Spleen (tissue), 11 donors: ENCODE measurements around the gene RPL41. TPM values are rescaled to one million over a fixed set of nuclear protein-coding genes. Genes with fewer than 3 reads are reported as not detected.

ENCODE experiments used
- DNase-seq: peaks from one replicate; pipeline ENCODE4 v3.0.0-alpha.2; 2020
- H3K27ac ChIP-seq, 8 donors: fragments of 200-600 bp; sonication (generic) in 7 of 8; 1 replicate in 4 of 8; 2 replicates in 4 of 8; pipeline versions ENCODE4 v1.5.0 to v1.8.0; 2016 to 2021; ENCODE audit warnings: inconsistent platforms in 4 of 8, mild to moderate bottlenecking in 4 of 8, moderate library complexity in 1 of 8
- H3K27me3 ChIP-seq, 7 donors: fragments of 200-600 bp; sonication (generic) in 6 of 7; replicated peaks in 1 of 7; 1 replicate in 4 of 7; 2 replicates in 3 of 7; pipeline versions ENCODE4 v1.5.0 to v1.8.0; 2016 to 2021; ENCODE audit warnings: inconsistent platforms in 3 of 7, mild to moderate bottlenecking in 1 of 7
- H3K36me3 ChIP-seq, 6 donors: fragments of 200-600 bp; sonication (generic) in 5 of 6; 1 replicate in 4 of 6; 2 replicates in 2 of 6; pipeline versions ENCODE4 v1.5.0 to v1.8.0; 2016 to 2021; ENCODE audit warnings: inconsistent platforms in 2 of 6
- H3K4me1 ChIP-seq, 6 donors: fragments of 200-600 bp; sonication (generic) in 5 of 6; 1 replicate in 3 of 6; 2 replicates in 3 of 6; pipeline versions ENCODE4 v1.5.0 to v1.8.0; 2016 to 2021; ENCODE audit warnings: inconsistent platforms in 3 of 6
- H3K4me3 ChIP-seq, 8 donors: fragments of 200-600 bp; sonication (generic) in 7 of 8; 1 replicate in 4 of 8; 2 replicates in 4 of 8; pipeline versions ENCODE4 v1.5.0 to v1.8.0; 2016 to 2021; ENCODE audit warnings: inconsistent platforms in 4 of 8, mild to moderate bottlenecking in 4 of 8, moderate library complexity in 2 of 8
- H3K9me3 ChIP-seq, 8 donors: fragments of 200-600 bp; sonication (generic) in 7 of 8; 1 replicate in 4 of 8; 2 replicates in 4 of 8; pipeline versions ENCODE4 v1.5.0 to v1.8.0; 2016 to 2021; ENCODE audit warnings: inconsistent platforms in 4 of 8
- POLR2A ChIP-seq, 3 donors: fragments of 450-650 bp; IDR thresholded peaks; one replicate each; pipeline ENCODE4 v1.5.1; 2017; ENCODE audit warnings: antibody characterized with exemption in 3 of 3, mild to moderate bottlenecking in 1 of 3
- POLR2AphosphoS5 ChIP-seq, 3 donors: sonication (generic); formaldehyde crosslinking; IDR thresholded peaks; one replicate each; pipeline ENCODE4 v1.5.1; 2017; ENCODE audit warnings: antibody characterized with exemption in 3 of 3
- WGBS, 5 donors: extraction: QIAGEN DNeasy Blood & Tissue Kit in 3 of 5; methylation state at CpG; one replicate each; pipeline versions ENCODE4 v1.1.5 to v1.1.7; 2013 to 2018; 5-methylcytosine and 5-hydroxymethylcytosine counted together
- intact Hi-C: fragments of 100-400 bp; cut with DNase I; formaldehyde crosslinking; loops from one replicate; pipeline ENCODE4 v1.15.0; 2023; ENCODE audit warnings: low total_unique reads
- polyA plus RNA-seq, 3 donors: library from polyadenylated mRNA; stranded (reverse); fragments of 200-250 nt; gene quantifications; one replicate each; pipeline ENCODE4 v1.2.1, GENCODE V29; 2013
- total RNA-seq, 7 donors: library from RNA; depleted of rRNA in 3 of 7; stranded (reverse); fragments of >200 nt in 3 of 7; fragmentation: NEBNext Ultra II Directional in 4 of 7; extraction: Animal tissue kit (Norgen Biotek cat#: 25700) in 4 of 7; gene quantifications; one replicate each; pipeline versions ENCODE4 v1.1.0 to v1.2.1, GENCODE V29; 2016 to 2021
- TF ChIP-seq, protein P1 (sequence below), 11 experiments: fragments of 200-600 bp in 7 of 11; fragments of 450-650 bp in 4 of 11; sonication (generic) in 4 of 11; IDR thresholded peaks in 8 of 11; conservative IDR thresholded peaks in 3 of 11; 1 replicate in 7 of 11; 2 replicates in 4 of 11; pipeline versions ENCODE4 v1.4.0 to v1.8.0; 2016 to 2021; ENCODE audit warnings: antibody characterized with exemption in 11 of 11, inconsistent platforms in 4 of 11, mild to moderate bottlenecking in 1 of 11
- donor health status: healthy with polysubstance abuse.
- donor health status: DM: no; HTN: no; CAD: no; lungs with moderate emphysema.
- donor health status: DM: no; HTN: no; CAD: no.
- donor health status: Bipolar disorder and iron deficiency.
- donor health status: healthy.
- donor health status: DM: no; HTN: no; CAD: no.
- donor health status: DM: yes; HTN: yes; CAD: no.

The RPL41 gene
- total and polyA plus RNA-seq, 10 donors: 2,138 to 9,352 (median 2,800) TPM

DNA sequence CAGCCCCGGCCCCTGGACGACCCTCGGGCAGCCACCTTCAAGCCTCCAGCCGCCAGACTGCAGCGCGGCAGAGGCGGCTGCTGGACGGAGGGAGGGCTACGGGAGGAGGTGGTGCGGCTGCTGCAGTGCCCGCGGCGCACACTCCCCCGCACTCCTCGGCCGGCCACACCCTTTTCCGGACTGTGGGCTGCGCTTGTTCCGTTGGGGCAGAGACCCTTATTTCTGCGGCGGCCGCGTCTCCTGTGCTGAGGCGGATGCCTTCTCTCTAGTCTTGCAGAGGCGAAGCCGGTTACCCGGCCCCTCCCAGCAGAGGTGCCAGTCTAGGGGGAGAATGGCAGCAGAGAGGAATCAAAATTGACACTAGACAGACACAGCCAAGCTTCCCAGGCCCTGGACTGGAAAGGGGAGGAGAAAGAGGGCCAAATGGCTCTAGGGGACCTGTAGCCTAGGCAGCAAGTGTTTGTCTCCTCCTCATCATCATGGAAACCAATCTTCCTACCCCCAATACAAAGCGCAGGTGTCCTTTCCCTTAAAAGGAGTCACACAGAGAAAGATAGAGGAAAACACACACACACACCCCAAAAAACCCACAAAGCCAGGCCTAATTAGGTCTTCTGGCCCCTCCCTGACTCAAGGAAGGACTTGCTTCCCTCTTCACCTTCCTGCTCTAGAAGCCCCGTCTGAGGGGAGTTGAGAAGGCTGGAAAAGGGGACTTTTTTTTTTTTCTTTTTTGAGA lies 12.9 kb downstream of the RPL41 start:
- Histone ChIP-seq H3K36me3 (peaks cover 0 to 43% (median 41%) of the 10 kb centered on the region in 6 donors), H3K27me3 (no peaks in the 10 kb centered on the region), H3K27ac (peak overlapping the region; percentile 82 to 94 (median 90)), H3K4me1 (peaks cover 37 to 79% (median 58%) of the 10 kb centered on the region in 6 donors), H3K9me3 (no peaks in the 10 kb centered on the region), H3K4me3 (peak overlapping the region; percentile 50 to 94 (median 79))
- intact Hi-C loops: no loop called here
- 0 to 1% (median 0%) methylated on average over 24 to 29 of the region's 29 CpGs for WGBS, 5 donors
- TF ChIP-seq POLR2AphosphoS5 (IDR thresholded peaks at IDR 0.05) (peak; percentile 88 to 94 (median 93)), POLR2A (IDR thresholded peaks at IDR 0.05) (peak; percentile 13 to 62 (median 30))
- TF ChIP-seq, protein P1, sequence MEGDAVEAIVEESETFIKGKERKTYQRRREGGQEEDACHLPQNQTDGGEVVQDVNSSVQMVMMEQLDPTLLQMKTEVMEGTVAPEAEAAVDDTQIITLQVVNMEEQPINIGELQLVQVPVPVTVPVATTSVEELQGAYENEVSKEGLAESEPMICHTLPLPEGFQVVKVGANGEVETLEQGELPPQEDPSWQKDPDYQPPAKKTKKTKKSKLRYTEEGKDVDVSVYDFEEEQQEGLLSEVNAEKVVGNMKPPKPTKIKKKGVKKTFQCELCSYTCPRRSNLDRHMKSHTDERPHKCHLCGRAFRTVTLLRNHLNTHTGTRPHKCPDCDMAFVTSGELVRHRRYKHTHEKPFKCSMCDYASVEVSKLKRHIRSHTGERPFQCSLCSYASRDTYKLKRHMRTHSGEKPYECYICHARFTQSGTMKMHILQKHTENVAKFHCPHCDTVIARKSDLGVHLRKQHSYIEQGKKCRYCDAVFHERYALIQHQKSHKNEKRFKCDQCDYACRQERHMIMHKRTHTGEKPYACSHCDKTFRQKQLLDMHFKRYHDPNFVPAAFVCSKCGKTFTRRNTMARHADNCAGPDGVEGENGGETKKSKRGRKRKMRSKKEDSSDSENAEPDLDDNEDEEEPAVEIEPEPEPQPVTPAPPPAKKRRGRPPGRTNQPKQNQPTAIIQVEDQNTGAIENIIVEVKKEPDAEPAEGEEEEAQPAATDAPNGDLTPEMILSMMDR (IDR thresholded peaks at IDR 0.05 in 8 of 11, conservative IDR thresholded peaks at IDR 0.05 in 3 of 11): peak in 1 of 11 experiments; percentile 17
- peak; percentile 96 for DNase-seq

DNA sequence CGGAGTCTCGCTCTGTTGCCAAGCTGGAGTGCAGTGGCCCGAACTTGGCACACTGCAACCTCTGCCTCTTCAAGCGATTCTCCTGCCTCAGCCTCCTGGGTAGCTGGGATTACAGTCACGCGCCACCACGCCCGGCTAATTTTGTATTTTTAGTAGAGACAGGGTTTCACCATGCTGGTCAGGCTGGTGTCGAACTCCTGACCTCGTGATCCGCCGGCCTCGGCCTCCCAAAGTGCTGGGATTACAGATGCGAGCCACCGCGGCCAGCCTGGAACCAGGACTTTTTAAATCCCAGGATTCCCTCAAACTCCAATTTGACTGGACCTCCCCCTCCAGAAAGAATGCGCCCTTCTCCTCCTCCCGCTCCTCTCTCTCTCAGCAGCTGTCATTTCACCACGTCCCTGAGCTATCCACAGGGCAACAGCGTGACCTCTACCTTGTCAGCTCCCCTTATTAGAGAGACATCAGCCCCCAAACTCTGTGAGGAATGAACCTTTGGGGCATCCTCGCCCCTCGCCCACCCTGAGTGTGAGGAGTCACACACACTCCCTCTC lies 13.6 kb downstream of the RPL41 start:
- intact Hi-C loops: no loop called here
- Histone ChIP-seq H3K27me3 (no peaks in the 10 kb centered on the region), H3K9me3 (no peaks in the 10 kb centered on the region), H3K4me3 (peak overlapping the region; percentile 50 to 94 (median 79)), H3K27ac (peak overlapping the region; percentile 82 to 94 (median 90)), H3K4me1 (peaks cover 37 to 72% (median 52%) of the 10 kb centered on the region in 6 donors), H3K36me3 (peaks cover 3 to 50% (median 47%) of the 10 kb centered on the region in 6 donors)
- no peak for TF ChIP-seq POLR2AphosphoS5 (IDR thresholded peaks at IDR 0.05)
- TF ChIP-seq, protein P1 (IDR thresholded peaks at IDR 0.05 in 8 of 11, conservative IDR thresholded peaks at IDR 0.05 in 3 of 11): no peak
- no peak for TF ChIP-seq POLR2A (IDR thresholded peaks at IDR 0.05)
- WGBS, 5 donors: 56 to 68% (median 64%) methylated on average over 21 to 22 of the region's 22 CpGs
- no peak for DNase-seq

DNA sequence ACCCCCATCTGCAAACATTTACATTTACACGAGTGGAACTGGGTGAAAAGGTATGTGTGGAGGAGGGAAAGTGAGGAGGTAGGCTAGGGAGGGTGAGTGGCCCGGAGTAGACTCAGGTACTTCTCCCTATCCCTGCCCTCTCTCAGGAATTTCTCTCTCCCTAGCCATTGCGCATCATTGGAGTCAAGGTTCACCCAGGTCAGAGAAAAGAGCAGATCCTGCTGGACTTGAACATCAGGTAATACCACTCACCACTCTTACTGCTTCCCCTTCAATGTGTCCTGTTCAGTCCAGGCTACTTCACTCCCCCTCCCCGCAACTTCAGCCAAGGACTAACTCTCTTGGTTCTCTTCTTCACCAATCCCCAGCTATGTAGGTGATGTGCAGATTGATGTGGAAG lies 14.4 kb downstream of the RPL41 start:
- TF ChIP-seq POLR2AphosphoS5 (IDR thresholded peaks at IDR 0.05) (no peak), POLR2A (IDR thresholded peaks at IDR 0.05) (no peak)
- TF ChIP-seq, protein P1 (IDR thresholded peaks at IDR 0.05 in 8 of 11, conservative IDR thresholded peaks at IDR 0.05 in 3 of 11): no peak
- H3K36me3 ChIP-seq: peaks cover 3 to 58% (median 54%) of the 10 kb centered on the region in 6 donors
- 93 to 98% (median 96%) methylated on average over 4 of the region's 4 CpGs for WGBS, 5 donors

DNA sequence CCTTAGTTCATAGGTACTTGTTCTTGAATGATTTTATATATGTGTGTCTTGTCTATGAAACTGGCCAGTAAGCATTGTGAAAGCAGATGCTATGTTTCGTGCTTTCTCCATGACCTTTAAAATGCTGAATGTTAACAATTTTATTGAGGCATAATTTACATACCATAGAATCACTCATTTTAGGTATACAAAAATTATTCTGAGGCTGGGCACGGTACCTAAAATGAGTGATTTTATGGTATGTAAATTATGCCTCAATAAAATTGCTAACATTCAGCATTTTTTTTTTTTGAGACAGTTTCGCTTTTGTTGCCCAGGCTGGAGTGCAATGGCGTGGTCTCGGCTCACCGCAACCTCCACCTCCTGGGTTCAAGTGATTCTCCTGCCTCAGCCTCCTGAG lies 18.5 kb downstream of the RPL41 start:
- Histone ChIP-seq H3K36me3 (peaks cover 3 to 98% (median 94%) of the 10 kb centered on the region in 6 donors), H3K27ac (no peak overlapping the region), H3K4me3 (no peak overlapping the region), H3K27me3 (no peaks in the 10 kb centered on the region), H3K4me1 (peaks cover 6 to 40% (median 12%) of the 10 kb centered on the region in 6 donors), H3K9me3 (no peaks in the 10 kb centered on the region)
- intact Hi-C loops: no loop called here
- TF ChIP-seq POLR2AphosphoS5 (IDR thresholded peaks at IDR 0.05) (no peak), POLR2A (IDR thresholded peaks at IDR 0.05) (no peak)
- TF ChIP-seq, protein P1 (IDR thresholded peaks at IDR 0.05 in 8 of 11, conservative IDR thresholded peaks at IDR 0.05 in 3 of 11): no peak
- no peak for DNase-seq
- 93 to 96% (median 95%) methylated on average over 6 of the region's 6 CpGs for WGBS, 5 donors

More for the DNA sequence above, 14.4 kb downstream of the RPL41 start:
- DNase-seq: no peak
- peak overlapping the region in 6 of 8 donors; percentile 7 to 94 (median 91) for H3K27ac ChIP-seq
- intact Hi-C loops: no loop called here
- no peaks in the 10 kb centered on the region for H3K9me3 ChIP-seq
- H3K4me1 ChIP-seq: peaks cover 30 to 64% (median 43%) of the 10 kb centered on the region in 6 donors
- no peaks in the 10 kb centered on the region for H3K27me3 ChIP-seq
- H3K4me3 ChIP-seq: peak overlapping the region in 1 of 8 donors; percentile 83
